Esophagus muscularis mucosa (tissue), 4 donors: ENCODE results near the gene AJAP1. TPM values are rescaled to one million over a fixed set of nuclear protein-coding genes. Genes with fewer than 3 reads are reported as not detected.

Source experiments
- DNase-seq: peaks from one replicate; pipeline ENCODE4 v3.0.0-alpha.2; 2017; ENCODE audit errors: extremely low spot score
- H3K27ac ChIP-seq, 4 donors: fragments of 200-600 bp; sonication (generic); replicated peaks in 1 of 4; 1 replicate in 3 of 4; 2 replicates in 1 of 4; pipeline ENCODE4 v1.5.1; 2016 to 2019; ENCODE audit warnings: mild to moderate bottlenecking in 1 of 4
- H3K27me3 ChIP-seq, 4 donors: fragments of 200-600 bp; sonication (generic); one replicate each; pipeline versions ENCODE4 v1.5.1 to v1.6.0; 2016 to 2019
- H3K36me3 ChIP-seq, 4 donors: fragments of 200-600 bp; sonication (generic); one replicate each; pipeline ENCODE4 v1.5.1; 2016 to 2019
- H3K4me1 ChIP-seq, 4 donors: fragments of 200-600 bp; sonication (generic); one replicate each; pipeline ENCODE4 v1.5.1; 2016 to 2019
- H3K4me3 ChIP-seq, 4 donors: fragments of 200-600 bp; sonication (generic); 1 replicate in 2 of 4; 2 replicates in 2 of 4; pipeline ENCODE4 v1.5.1; 2016 to 2019; ENCODE audit warnings: mild to moderate bottlenecking in 4 of 4, moderate library complexity in 1 of 4
- H3K9me3 ChIP-seq, 4 donors: fragments of 200-600 bp; sonication (generic); 1 replicate in 3 of 4; 2 replicates in 1 of 4; pipeline ENCODE4 v1.5.1; 2016 to 2019
- EP300 ChIP-seq: sonication (generic); formaldehyde crosslinking; IDR thresholded peaks from one replicate; pipeline ENCODE4 v1.6.1; 2017; ENCODE audit warnings: antibody characterized with exemption
- POLR2A ChIP-seq: fragments of 450-650 bp; IDR thresholded peaks from one replicate; pipeline ENCODE4 v1.6.1; 2017; ENCODE audit warnings: antibody characterized with exemption, moderate library complexity, mild to moderate bottlenecking, low read depth
- POLR2AphosphoS5 ChIP-seq, 2 donors: sonication (generic); formaldehyde crosslinking; IDR thresholded peaks; one replicate each; pipeline ENCODE4 v1.6.1; 2017; ENCODE audit warnings: antibody characterized with exemption in 2 of 2
- WGBS: methylation state at CpG from one replicate; pipeline ENCODE4 v1.1.5; 2018; 5-methylcytosine and 5-hydroxymethylcytosine counted together
- intact Hi-C: fragments of 100-400 bp; cut with DNase I; formaldehyde crosslinking; loops from one replicate; pipeline ENCODE4 v1.15.1; 2023
- total RNA-seq, 4 donors: library from RNA; depleted of rRNA; stranded (reverse); fragments of >200 nt; gene quantifications; one replicate each; pipeline versions ENCODE4 v1.1.0 to v1.2.1, GENCODE V29; 2016
- TF ChIP-seq, protein P1 (sequence below), 3 experiments: fragments of 200-600 bp in 2 of 3; fragments of 450-650 bp in 1 of 3; sonication (generic) in 2 of 3; IDR thresholded peaks; one replicate each; pipeline ENCODE4 v1.5.1; 2017 to 2019; ENCODE audit warnings: antibody characterized with exemption in 3 of 3, mild to moderate bottlenecking in 2 of 3, moderate library complexity in 1 of 3

AJAP1 gene
- total RNA-seq, 4 donors from 2014 or later = 0.40 to 0.84 (median 0.54) TPM

DNA sequence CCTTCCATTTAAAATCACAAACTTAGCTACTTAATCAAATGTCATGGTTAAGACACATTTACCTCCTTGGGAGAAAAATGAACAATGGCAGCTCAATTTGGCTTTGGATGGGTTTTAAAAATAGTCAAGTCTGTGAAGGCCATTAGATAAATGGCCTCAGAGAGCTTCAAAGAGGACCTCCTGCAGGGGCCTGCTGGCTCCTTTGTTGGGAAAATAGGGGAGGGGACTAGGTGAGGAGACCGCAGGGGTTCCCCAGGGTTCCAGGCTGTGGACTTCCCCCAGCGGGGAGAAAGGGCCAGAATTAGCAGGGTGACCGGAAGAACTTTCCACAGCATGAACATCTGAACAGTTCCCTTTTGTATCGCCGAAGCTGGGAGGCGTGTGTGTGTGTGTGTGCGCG lies 3.4 kb upstream of the AJAP1 start:
- peaks cover 0 to 84% (median 23%) of the 10 kb centered on the region in 4 donors for H3K27me3 ChIP-seq
- no peaks in the 10 kb centered on the region for H3K36me3 ChIP-seq
- no peaks in the 10 kb centered on the region for H3K9me3 ChIP-seq
- 67% methylated on average over 8 of the region's 8 CpGs for WGBS
- intact Hi-C loops = no loop called here
- no peak overlapping the region for H3K4me3 ChIP-seq
- H3K27ac ChIP-seq = no peak overlapping the region
- TF ChIP-seq POLR2A (no peak), POLR2AphosphoS5 (IDR thresholded peaks at IDR 0.05) (no peak), EP300 (no peak)
- TF ChIP-seq, protein P1, sequence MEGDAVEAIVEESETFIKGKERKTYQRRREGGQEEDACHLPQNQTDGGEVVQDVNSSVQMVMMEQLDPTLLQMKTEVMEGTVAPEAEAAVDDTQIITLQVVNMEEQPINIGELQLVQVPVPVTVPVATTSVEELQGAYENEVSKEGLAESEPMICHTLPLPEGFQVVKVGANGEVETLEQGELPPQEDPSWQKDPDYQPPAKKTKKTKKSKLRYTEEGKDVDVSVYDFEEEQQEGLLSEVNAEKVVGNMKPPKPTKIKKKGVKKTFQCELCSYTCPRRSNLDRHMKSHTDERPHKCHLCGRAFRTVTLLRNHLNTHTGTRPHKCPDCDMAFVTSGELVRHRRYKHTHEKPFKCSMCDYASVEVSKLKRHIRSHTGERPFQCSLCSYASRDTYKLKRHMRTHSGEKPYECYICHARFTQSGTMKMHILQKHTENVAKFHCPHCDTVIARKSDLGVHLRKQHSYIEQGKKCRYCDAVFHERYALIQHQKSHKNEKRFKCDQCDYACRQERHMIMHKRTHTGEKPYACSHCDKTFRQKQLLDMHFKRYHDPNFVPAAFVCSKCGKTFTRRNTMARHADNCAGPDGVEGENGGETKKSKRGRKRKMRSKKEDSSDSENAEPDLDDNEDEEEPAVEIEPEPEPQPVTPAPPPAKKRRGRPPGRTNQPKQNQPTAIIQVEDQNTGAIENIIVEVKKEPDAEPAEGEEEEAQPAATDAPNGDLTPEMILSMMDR (IDR thresholded peaks at IDR 0.05) = no peak
- no peak for DNase-seq
- H3K4me1 ChIP-seq = peaks cover 11 to 38% (median 31%) of the 10 kb centered on the region in 4 donors

DNA sequence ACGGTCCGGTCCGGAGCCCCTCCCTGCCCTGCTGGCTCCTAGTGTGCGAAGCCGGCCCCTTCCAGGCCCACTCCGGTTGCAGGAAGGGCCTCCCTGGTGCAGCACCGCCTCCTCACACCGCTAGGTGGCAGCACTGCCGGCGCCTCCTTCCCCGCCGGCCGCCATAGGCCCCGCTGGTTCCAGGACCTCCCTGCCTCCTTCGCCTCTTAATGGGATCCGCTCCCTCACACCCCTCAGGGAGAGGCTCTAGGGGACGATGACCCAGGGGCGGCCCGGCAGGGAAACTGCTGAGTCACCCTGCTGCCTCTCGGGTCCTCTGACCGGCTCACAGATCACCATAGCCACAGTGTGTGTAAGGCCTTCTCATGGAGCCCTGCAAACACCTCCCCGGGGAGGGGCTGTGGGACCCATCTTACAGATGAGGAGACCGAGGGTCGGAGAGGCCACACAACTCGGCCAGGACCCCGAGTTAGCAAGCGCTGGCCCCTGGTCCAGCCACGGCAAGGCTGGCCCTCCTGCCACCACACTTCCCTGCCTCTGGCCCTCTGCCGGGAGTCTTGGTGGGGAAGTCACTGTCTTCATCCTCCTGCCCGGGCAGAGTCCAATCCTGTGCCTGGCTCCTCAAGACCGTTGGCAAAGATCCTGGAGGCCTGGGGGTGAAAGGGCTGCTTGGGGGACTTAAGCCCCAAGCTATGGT lies 1.6 kb upstream of the AJAP1 start:
- peak overlapping the region in 3 of 4 donors; percentile 25 to 38 (median 27) for H3K4me3 ChIP-seq

DNA sequence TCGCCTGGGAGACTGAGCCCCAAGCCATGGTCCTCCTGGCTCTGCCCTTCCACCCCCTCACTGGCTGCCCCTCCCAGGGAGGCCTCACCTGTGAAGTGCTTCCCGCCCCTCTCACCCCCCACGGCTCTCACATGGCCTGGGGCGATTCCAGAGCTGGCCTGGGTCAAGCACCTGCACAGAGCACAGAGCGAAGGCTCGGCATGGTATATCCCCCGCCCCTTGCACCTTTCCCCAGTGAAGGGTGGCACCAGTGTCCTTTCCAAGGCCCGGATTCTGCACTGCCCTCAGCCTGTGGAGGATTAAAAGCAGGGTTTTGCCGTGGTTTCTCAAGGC lies 1.1 kb upstream of the AJAP1 start:
- Histone ChIP-seq H3K9me3 (no peaks in the 10 kb centered on the region), H3K27ac (no peak overlapping the region), H3K4me1 (peaks cover 13 to 47% (median 36%) of the 10 kb centered on the region in 4 donors), H3K27me3 (peaks cover 0 to 96% (median 34%) of the 10 kb centered on the region in 4 donors), H3K4me3 (no peak overlapping the region), H3K36me3 (no peaks in the 10 kb centered on the region)
- no peak for DNase-seq
- TF ChIP-seq EP300 (no peak), POLR2A (no peak), POLR2AphosphoS5 (IDR thresholded peaks at IDR 0.05) (no peak)
- TF ChIP-seq, protein P1 (IDR thresholded peaks at IDR 0.05) = no peak
- intact Hi-C loops = no loop called here
- WGBS = 57% methylated on average over 2 of the region's 9 CpGs

More for the DNA sequence above, 1.6 kb upstream of the AJAP1 start:
- TF ChIP-seq, protein P1 (IDR thresholded peaks at IDR 0.05) = peak in 2 of 3 experiments; percentile 70 to 89
- TF ChIP-seq EP300 = no peak
- Histone ChIP-seq H3K4me1 (peaks cover 13 to 47% (median 36%) of the 10 kb centered on the region in 4 donors), H3K36me3 (no peaks in the 10 kb centered on the region), H3K27me3 (peaks cover 0 to 94% (median 32%) of the 10 kb centered on the region in 4 donors), H3K27ac (no peak overlapping the region), H3K9me3 (no peaks in the 10 kb centered on the region)
- intact Hi-C loops = no loop called here
- 20% methylated on average over 23 of the region's 31 CpGs for WGBS
- DNase-seq = no peak

DNA sequence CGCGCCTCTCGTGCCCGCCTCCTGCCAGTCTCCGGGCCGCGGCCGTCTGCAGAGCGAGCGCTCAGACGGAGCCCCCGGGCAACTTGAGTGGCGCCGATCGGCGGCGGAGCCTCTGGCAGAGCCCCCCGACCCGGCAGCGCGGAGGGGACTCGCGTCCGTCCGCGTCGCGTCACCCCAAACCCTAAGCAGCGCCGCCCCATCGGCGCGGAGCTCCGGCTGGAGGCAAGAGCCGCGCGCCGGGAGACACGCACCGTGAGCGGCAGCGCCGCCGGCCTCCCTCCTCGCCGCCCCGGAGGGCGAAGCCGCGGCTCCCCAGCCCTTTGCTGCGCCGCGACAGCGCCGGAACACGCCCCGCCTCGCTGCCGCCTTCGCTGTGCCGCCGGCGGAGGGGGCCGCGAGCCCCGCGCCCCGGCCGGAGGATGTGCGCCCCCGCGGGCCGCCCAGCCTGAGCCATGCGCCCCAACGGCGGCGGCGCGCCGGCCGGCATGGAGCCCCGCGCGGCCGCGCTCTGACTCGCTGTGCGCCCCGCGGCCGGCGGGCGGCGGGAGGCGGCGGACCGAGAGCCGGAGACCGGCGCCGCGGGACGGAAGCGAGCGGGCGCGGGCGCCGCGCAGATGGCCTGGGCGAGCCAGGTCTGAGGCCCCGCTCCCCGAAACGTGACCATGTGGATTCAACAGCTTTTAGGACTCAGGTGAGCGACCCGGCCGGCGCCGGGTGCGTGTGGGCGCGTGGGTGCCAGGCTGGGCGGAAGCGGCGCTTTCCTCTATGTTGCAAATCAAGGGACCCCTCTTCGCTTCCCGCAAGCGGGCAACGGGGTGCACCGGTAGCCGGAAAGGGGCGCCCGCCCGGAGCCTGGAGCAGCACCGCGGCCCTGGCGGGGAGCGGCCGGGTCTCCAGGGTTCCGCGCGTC lies 610 bp downstream of the AJAP1 start:
- H3K9me3 ChIP-seq = no peaks in the 10 kb centered on the region
- DNase-seq = no peak
- no peaks in the 10 kb centered on the region for H3K36me3 ChIP-seq
- TF ChIP-seq, protein P1 (IDR thresholded peaks at IDR 0.05) = no peak
- TF ChIP-seq POLR2A (no peak), EP300 (no peak), POLR2AphosphoS5 (IDR thresholded peaks at IDR 0.05) (no peak)
- whole genome bisulfite sequencing = 4% methylated on average over 18 of the region's 142 CpGs
- H3K4me3 ChIP-seq = peak overlapping the region; percentile 32 to 51 (median 38)
- H3K27me3 ChIP-seq = peaks cover 0 to 97% (median 39%) of the 10 kb centered on the region in 4 donors
- no peak overlapping the region for H3K27ac ChIP-seq
- peaks cover 13 to 47% (median 36%) of the 10 kb centered on the region in 4 donors for H3K4me1 ChIP-seq
- intact Hi-C loops = no loop called here
